AG10803 (cell line): ENCODE measurements around the gene DDIT3.

Source experiments
- DNase-seq: peaks from one replicate; pipeline ENCODE4 v3.0.0; 2010; ENCODE audit warnings: low read depth
- H3K4me3 ChIP-seq: 2 replicates; pipeline ENCODE4 v1.5.1; 2011; ENCODE audit warnings: mild to moderate bottlenecking, low read length, control low read depth
- CTCF ChIP-seq: conservative IDR thresholded peaks from 2 replicates; pipeline ENCODE4 v1.5.1; 2011; ENCODE audit warnings: mild to moderate bottlenecking, low read length, control low read depth, inconsistent platforms

DDIT3 gene

GRCh38 chr12:57487597-57488401, 32.5 kb downstream of the DDIT3 start, which contains the start of gene MARS1:
Gene MARS1, plus strand, starts transcription at chr12:57488068. Its CDS starts 23 bp downstream, at chr12:57488091.
- TF ChIP-seq CTCF: no peak
- peak; percentile 96 for DNase-seq

DNA sequence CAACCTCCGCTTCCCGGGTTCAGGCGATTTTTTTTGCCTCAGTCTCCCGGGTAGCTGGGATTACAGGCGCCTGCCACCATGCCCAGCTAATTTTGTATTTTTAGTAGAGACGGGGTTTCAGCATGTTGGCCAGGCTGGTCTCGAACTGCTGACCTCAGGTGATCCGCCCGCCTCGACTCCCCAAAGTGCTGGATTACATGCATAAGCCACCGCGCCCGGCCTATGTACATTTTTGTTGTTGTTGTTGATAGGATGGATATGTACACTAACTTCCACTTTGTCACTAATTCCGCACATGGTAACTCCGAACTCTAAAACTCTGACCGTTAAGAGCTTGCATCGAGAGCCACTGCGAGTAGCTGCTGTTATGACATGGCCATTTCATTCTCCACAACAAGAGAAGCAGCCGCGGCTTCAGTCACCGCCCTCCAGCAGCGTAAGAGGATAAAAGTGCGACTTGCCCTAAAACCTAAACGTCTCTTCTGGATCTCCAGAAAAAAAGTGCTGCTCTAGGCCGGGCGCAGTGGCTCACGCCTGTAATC, 33.2 kb downstream of the DDIT3 start:
- DNase-seq: no peak
- H3K4me3 ChIP-seq: no peak overlapping the region
- TF ChIP-seq CTCF: no peak

More at GRCh38 chr12:57487597-57488401, 32.5 kb downstream of the DDIT3 start, which contains the start of gene MARS1:
- peak within 1 kb of the TSS; percentile 67 for H3K4me3 ChIP-seq

- no peak for TF ChIP-seq CTCF
- DNase-seq: no peak
- no peak overlapping the region for H3K4me3 ChIP-seq
These were observed 34.6 kb downstream of the DDIT3 start for GRCh38 chr12:57485695-57486094.

DNA sequence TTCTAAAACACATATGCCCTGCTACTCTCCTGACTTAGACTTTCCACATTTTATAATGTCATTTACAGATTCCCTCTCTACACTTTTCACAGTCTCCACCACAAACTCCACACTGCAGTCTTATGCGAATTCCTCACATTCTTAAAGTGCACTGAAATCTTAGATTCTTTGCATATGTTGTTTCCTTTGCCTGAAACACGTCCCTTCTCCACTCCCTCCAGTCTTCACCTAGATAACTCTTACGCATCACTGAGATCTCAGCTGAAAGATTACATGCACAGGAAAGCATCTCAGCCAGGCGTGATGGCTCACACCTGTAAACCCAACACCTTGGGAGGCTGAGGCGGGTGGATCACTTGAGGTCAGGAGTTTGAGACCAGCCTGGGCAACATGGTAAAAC, 36.8 kb downstream of the DDIT3 start:
- H3K4me3 ChIP-seq: no peak overlapping the region
- no peak for TF ChIP-seq CTCF
- peak; percentile 84 for DNase-seq

GRCh38 chr12:57481671-57482070, 38.6 kb downstream of the DDIT3 start:
- no peak for TF ChIP-seq CTCF
- DNase-seq: no peak
- no peak overlapping the region for H3K4me3 ChIP-seq

DNA sequence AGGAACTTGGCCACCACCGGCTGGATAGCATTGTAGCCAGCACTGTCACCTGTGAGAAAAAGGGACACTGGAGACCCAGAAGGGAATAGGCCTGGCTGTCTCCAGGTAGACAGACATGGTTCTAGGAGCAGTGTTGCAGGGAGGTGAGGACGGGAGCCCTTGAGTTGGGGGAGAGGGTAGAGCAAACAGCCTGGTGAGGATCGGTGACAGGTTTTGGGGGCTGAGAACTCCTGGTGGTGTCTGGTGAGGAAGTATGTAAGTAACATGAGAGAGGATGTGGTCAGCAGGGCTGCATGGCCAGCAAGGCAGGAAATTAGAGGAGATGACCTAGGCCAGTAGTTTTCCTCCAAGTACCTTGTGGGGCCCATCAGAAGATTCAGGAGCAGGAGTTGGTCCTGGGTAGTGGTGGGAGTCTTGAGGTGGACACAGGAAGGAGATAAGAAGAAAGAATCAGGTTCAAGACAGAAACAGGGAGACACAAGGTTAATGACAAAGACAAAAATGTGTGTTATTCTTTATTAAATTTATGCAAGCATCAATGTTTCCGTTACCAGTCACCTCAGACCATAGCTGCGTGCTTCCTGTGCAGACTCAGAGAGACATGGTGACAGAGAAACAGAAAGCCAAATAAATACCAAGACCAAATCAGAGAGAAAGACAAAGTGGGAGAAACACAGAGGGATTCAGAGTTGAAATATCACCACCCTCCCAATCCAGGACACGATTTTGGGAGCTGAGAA, 40.8 kb downstream of the DDIT3 start, which contains the start of gene ARHGAP9:
ARHGAP9 (minus strand) TSS at position 491 of the 740 bp plus-strand sequence; CDS start at position 31, 460 bp downstream.
- TF ChIP-seq CTCF: no peak
- no peak within 1 kb of the TSS for H3K4me3 ChIP-seq
- DNase-seq: no peak
